ENCODE results near the gene GRIN3A.

DNA sequence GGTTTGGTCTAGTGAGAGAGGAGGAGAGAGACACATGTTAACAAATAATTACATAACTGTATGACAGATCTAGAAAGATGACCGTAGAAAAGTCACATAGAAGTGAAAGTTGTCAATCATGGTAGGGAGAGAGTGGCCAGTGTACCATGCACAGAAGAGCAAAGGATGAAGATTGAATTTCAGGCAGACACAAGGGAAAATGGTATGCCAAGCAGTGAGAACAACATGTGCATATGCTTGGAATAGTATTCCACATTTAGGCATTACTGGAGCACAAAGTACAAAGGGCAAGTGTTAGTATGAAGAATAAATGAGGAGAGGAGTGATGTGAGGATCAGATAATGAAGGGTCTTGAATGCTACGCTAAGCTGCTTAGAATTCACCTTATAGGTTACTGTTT, 20.3 kb downstream of the GRIN3A start:
- TF ChIP-seq GATA2 (IDR thresholded peaks at IDR 0.05; ENCODE audit: low read depth, low read length) (no peak), GATA3 (IDR thresholded peaks at IDR 0.05; ENCODE audit: low read depth, low read length) (no peak)
